Measurements from ENCODE around the gene SORL1-AS1.

The SORL1-AS1 gene

DNA sequence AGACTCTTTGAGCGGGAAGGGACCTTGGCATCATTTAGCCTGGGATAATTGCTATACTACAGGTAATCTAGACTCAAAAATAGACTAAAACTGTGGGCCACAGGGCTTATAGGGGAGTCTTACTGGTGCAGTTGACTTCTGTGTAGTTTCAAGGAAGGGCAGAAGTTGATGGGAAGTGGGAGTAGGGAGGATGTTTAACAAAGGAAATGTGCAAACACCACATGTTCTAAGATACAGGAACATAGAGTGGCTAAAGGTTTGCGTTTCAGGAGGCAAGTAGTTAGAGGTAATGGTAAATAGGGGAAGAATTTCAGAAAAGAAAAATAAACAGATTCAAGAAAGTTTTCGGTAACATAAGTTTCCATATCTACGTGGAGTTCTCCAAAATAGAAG lies 15.1 kb downstream of the SORL1-AS1 start:
- Histone ChIP-seq H3K9me3 (no peaks in the 10 kb centered on the region), H3F3A (replicated peaks; ENCODE audit: insufficient read depth) (no peaks in the 10 kb centered on the region), H3K27me3 (ENCODE audit: insufficient read depth) (no peaks in the 10 kb centered on the region), H3K9me2 (no peaks in the 10 kb centered on the region), H3K4me2 (no peak overlapping the region), H3K4me1 (ENCODE audit: control insufficient read depth in 1 of 2, insufficient read depth in 2 of 2, low read depth in 1 of 2, low read length in 1 of 2) (no peaks in the 10 kb centered on the region), H3K27ac (ENCODE audit: low read depth in 2 of 2, low read length in 1 of 2) (no peak overlapping the region), H3K36me3 (replicated peaks in 1 of 2; ENCODE audit: control insufficient read depth in 1 of 2, insufficient read depth in 2 of 2, low read length in 1 of 2) (no peaks in the 10 kb centered on the region), H3K4me3 (ENCODE audit: low read depth in 2 of 2, low read length in 1 of 2) (no peak overlapping the region), H3K9ac (no peak overlapping the region), H4K20me1 (ENCODE audit: insufficient read depth) (no peaks in the 10 kb centered on the region), H2AFZ (ENCODE audit: low read depth) (no peak overlapping the region), H3K79me2 (ENCODE audit: insufficient read depth) (no peaks in the 10 kb centered on the region)
- no peak for TF ChIP-seq USF2 (IDR thresholded peaks at IDR 0.05; ENCODE audit: borderline replicate concordance, low read depth, low read length)
- TF ChIP-seq FOSL2 (IDR thresholded peaks at IDR 0.05; ENCODE audit: borderline replicate concordance, low read depth): no peak
- no peak for TF ChIP-seq EZH2phosphoT487 (IDR thresholded peaks at IDR 0.05; ENCODE audit: borderline replicate concordance, low read depth)
- TF ChIP-seq FOXJ3 (CRISPR knock-in tag; IDR thresholded peaks at IDR 0.05): no peak
- WGBS (ENCODE audit: low lambda C conversion rate): 81% methylated on average over 4 of the region's 4 CpGs
- DNase-seq: no peak
- POLR2A ChIA-PET: no interaction called here
- CTCF ChIA-PET: interaction anchor here (0.9 to 1.2 kb wide), 2 partner anchors 13 kb away, joined by 3 to 4 read pairs; no protein-coding TSS in a partner anchor

- Histone ChIP-seq H3K4me2 (no peak overlapping the region), H3K79me2 (ENCODE audit: insufficient read depth) (no peaks in the 10 kb centered on the region), H4K20me1 (ENCODE audit: insufficient read depth) (no peaks in the 10 kb centered on the region), H3K9me2 (no peaks in the 10 kb centered on the region), H3K4me3 (ENCODE audit: low read depth in 2 of 2, low read length in 1 of 2) (no peak overlapping the region), H3K36me3 (replicated peaks in 1 of 2; ENCODE audit: control insufficient read depth in 1 of 2, insufficient read depth in 2 of 2, low read length in 1 of 2) (no peaks in the 10 kb centered on the region), H3K9me3 (no peaks in the 10 kb centered on the region), H2AFZ (ENCODE audit: low read depth) (no peak overlapping the region), H3K4me1 (ENCODE audit: control insufficient read depth in 1 of 2, insufficient read depth in 2 of 2, low read depth in 1 of 2, low read length in 1 of 2) (no peaks in the 10 kb centered on the region), H3K27me3 (ENCODE audit: insufficient read depth) (no peaks in the 10 kb centered on the region), H3F3A (replicated peaks; ENCODE audit: insufficient read depth) (no peaks in the 10 kb centered on the region), H3K9ac (no peak overlapping the region), H3K27ac (ENCODE audit: low read depth in 2 of 2, low read length in 1 of 2) (no peak overlapping the region)
- POLR2A ChIA-PET: no interaction called here
- CTCF ChIA-PET: interaction anchor here (0.6 to 1.2 kb wide), 4 partner anchors 12 to 1068 kb away, joined by 3 to 4 read pairs (median 3); no protein-coding TSS in a partner anchor
- no peak for DNase-seq
- TF ChIP-seq FOXM1 (IDR thresholded peaks at IDR 0.05; ENCODE audit: low read depth) (no peak), FOXJ3 (CRISPR knock-in tag; IDR thresholded peaks at IDR 0.05) (no peak), SIN3A (IDR thresholded peaks at IDR 0.05; ENCODE audit: borderline replicate concordance, low read depth, low read length) (no peak), EP300 (IDR thresholded peaks at IDR 0.05; ENCODE audit: borderline replicate concordance in 1 of 2, low read depth in 1 of 2, low read length in 1 of 2) (no peak), GABPA (IDR thresholded peaks at IDR 0.05; ENCODE audit: low read depth) (no peak), POLR2AphosphoS5 (IDR thresholded peaks at IDR 0.05; ENCODE audit: low read depth, low read length) (no peak), CHD2 (IDR thresholded peaks at IDR 0.05; ENCODE audit: low read length, partially characterized antibody) (no peak), REST (IDR thresholded peaks at IDR 0.05; ENCODE audit: low read depth, low read length) (no peak), TAF1 (IDR thresholded peaks at IDR 0.05; ENCODE audit: borderline replicate concordance, low read depth, low read length) (no peak), USF2 (IDR thresholded peaks at IDR 0.05; ENCODE audit: borderline replicate concordance, low read depth, low read length) (no peak), MXI1 (IDR thresholded peaks at IDR 0.05; ENCODE audit: low read depth, low read length) (no peak), RFX5 (IDR thresholded peaks at IDR 0.05; ENCODE audit: low read length) (no peak), RCOR1 (IDR thresholded peaks at IDR 0.05; ENCODE audit: low read length) (no peak), GATA2 (CRISPR knock-in tag; IDR thresholded peaks at IDR 0.05) (no peak)
- TF ChIP-seq, protein P1, sequence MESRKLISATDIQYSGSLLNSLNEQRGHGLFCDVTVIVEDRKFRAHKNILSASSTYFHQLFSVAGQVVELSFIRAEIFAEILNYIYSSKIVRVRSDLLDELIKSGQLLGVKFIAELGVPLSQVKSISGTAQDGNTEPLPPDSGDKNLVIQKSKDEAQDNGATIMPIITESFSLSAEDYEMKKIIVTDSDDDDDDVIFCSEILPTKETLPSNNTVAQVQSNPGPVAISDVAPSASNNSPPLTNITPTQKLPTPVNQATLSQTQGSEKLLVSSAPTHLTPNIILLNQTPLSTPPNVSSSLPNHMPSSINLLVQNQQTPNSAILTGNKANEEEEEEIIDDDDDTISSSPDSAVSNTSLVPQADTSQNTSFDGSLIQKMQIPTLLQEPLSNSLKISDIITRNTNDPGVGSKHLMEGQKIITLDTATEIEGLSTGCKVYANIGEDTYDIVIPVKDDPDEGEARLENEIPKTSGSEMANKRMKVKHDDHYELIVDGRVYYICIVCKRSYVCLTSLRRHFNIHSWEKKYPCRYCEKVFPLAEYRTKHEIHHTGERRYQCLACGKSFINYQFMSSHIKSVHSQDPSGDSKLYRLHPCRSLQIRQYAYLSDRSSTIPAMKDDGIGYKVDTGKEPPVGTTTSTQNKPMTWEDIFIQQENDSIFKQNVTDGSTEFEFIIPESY (IDR thresholded peaks at IDR 0.05; ENCODE audit: borderline replicate concordance, low read depth): no peak
- TF ChIP-seq, protein P2, sequence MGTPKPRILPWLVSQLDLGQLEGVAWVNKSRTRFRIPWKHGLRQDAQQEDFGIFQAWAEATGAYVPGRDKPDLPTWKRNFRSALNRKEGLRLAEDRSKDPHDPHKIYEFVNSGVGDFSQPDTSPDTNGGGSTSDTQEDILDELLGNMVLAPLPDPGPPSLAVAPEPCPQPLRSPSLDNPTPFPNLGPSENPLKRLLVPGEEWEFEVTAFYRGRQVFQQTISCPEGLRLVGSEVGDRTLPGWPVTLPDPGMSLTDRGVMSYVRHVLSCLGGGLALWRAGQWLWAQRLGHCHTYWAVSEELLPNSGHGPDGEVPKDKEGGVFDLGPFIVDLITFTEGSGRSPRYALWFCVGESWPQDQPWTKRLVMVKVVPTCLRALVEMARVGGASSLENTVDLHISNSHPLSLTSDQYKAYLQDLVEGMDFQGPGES (IDR thresholded peaks at IDR 0.05; ENCODE audit: low read depth, low read length): no peak
Observed at GRCh38 chr11:121437018-121437685, 15.6 kb downstream of the SORL1-AS1 start.

Measured in SK-N-SH (cell line).